ENCODE measurements around the gene FAM13A.
"Not testable (repeated sequence)": the region's sequence is repeated elsewhere in the genome, so short reads cannot be mapped to it uniquely, and the experiment has no call there.

FAM13A gene

DNA sequence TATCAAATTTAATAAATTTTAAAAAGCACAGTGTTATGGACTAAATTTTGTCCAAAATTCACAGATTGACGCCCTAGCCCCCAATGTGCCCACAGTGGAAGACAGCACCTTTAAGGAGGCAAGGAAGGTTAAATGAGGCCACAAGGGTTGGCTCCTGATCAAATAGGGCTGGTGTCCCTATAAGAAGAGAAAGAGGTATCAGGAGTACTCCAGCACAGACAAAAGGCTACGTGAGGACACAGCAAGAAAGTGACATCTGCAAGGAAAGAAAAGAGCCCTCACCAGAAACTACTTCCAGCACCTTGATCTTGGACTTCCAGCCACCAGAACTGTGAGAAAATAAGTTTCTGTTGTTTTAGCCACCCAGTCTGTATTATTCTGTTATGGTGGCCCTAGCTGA lies 48.8 kb downstream of the FAM13A start:
- H3K4me1 ChIP-seq (ENCODE audit: control insufficient read depth, insufficient read depth, low read length) = no peaks in the 10 kb centered on the region
- no peaks in the 10 kb centered on the region for H3K36me3 ChIP-seq (ENCODE audit: control insufficient read depth, insufficient read depth, low read length)
- H3K9ac ChIP-seq (ENCODE audit: low read length) = no peak overlapping the region
- H3K9me3 ChIP-seq (ENCODE audit: control insufficient read depth, low read length) = no peaks in the 10 kb centered on the region
- no peak overlapping the region for H3K4me3 ChIP-seq (ENCODE audit: low read length)
- H3K27me3 ChIP-seq (ENCODE audit: control insufficient read depth, insufficient read depth, low read length) = no peaks in the 10 kb centered on the region

DNA sequence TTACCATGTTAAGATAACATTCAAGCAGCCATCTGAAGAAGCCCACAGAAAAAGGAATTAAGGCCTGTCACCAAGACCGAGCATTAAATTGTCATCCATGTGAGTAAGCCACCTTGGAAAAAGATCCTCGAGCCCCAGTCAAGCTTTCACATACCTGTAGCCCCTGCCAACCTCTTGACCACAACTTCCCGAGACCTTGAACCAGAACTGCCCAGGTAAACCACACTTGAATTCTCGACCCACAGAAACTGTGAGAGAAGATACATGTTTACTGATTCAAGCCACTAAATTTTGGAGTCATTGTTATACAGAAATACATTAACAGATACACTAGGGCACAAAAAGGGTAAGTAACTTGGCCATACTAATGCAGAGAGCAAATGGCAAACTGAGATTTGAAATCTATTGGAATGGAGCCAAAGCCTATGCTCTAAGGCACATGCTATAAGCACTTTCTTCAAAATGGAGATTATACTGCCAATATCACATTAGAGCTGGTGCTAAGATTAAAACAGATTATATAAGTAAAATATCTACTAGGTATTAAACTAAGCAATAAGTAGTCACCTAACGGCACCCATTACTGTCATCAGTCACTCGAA lies 49.5 kb downstream of the FAM13A start:
- H3K4me3 ChIP-seq (ENCODE audit: low read length) = no peak overlapping the region
- no peak overlapping the region for H3K9ac ChIP-seq (ENCODE audit: low read length)
- H3K4me1 ChIP-seq (ENCODE audit: control insufficient read depth, insufficient read depth, low read length) = no peaks in the 10 kb centered on the region
- no peaks in the 10 kb centered on the region for H3K36me3 ChIP-seq (ENCODE audit: control insufficient read depth, insufficient read depth, low read length)
- no peaks in the 10 kb centered on the region for H3K27me3 ChIP-seq (ENCODE audit: control insufficient read depth, insufficient read depth, low read length)
- no peaks in the 10 kb centered on the region for H3K9me3 ChIP-seq (ENCODE audit: control insufficient read depth, low read length)

DNA sequence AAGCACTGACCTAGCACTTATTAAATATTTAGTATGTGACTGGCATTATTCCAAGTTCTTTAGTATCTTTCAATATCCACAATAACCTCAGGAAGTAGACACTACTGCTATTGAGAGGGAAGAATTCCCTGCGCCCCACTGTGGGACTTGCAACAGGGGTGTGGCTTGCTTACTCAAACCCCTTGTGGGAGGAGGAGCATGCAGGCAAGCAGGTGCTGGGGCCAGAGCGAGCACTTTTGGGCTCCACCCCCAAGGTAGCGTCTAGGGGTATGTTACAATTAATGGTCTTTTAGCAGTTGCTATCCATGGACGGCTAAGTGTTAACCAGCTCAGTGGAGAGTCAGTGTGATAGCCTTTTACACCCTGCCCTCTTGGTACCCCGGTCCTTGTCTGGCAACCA lies 50.7 kb downstream of the FAM13A start:
- Histone ChIP-seq H3K9ac (ENCODE audit: low read length) (no peak overlapping the region), H3K4me3 (ENCODE audit: low read length) (no peak overlapping the region), H3K4me1 (ENCODE audit: control insufficient read depth, insufficient read depth, low read length) (no peaks in the 10 kb centered on the region), H3K27me3 (ENCODE audit: control insufficient read depth, insufficient read depth, low read length) (no peaks in the 10 kb centered on the region), H3K36me3 (ENCODE audit: control insufficient read depth, insufficient read depth, low read length) (no peaks in the 10 kb centered on the region), H3K9me3 (ENCODE audit: control insufficient read depth, low read length) (no peaks in the 10 kb centered on the region)

DNA sequence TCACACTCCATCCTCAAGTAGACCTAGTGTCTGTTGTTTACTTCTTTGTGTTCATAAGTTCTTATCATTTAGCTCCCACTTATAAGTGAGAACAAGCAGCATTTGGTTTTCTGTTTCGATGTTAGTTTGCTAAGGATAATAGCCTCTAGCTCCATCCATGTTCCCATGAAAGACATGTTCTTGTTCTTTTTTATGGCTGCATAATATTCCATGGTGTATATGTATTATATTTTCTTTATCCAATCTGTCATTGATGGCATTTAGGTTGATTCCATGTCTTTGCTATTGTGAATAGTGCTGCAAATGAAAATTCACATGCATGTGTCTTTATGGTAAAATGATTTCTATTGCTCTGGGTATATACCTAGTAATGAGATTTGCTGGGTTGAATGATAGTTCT lies 51.9 kb downstream of the FAM13A start:
- H3K9ac ChIP-seq (ENCODE audit: low read length); H3K4me3 ChIP-seq (ENCODE audit: low read length); H3K9me3 ChIP-seq (ENCODE audit: control insufficient read depth, low read length); H3K27me3 ChIP-seq (ENCODE audit: control insufficient read depth, insufficient read depth, low read length); H3K36me3 ChIP-seq (ENCODE audit: control insufficient read depth, insufficient read depth, low read length); H3K4me1 ChIP-seq (ENCODE audit: control insufficient read depth, insufficient read depth, low read length): not testable (repeated sequence)

DNA sequence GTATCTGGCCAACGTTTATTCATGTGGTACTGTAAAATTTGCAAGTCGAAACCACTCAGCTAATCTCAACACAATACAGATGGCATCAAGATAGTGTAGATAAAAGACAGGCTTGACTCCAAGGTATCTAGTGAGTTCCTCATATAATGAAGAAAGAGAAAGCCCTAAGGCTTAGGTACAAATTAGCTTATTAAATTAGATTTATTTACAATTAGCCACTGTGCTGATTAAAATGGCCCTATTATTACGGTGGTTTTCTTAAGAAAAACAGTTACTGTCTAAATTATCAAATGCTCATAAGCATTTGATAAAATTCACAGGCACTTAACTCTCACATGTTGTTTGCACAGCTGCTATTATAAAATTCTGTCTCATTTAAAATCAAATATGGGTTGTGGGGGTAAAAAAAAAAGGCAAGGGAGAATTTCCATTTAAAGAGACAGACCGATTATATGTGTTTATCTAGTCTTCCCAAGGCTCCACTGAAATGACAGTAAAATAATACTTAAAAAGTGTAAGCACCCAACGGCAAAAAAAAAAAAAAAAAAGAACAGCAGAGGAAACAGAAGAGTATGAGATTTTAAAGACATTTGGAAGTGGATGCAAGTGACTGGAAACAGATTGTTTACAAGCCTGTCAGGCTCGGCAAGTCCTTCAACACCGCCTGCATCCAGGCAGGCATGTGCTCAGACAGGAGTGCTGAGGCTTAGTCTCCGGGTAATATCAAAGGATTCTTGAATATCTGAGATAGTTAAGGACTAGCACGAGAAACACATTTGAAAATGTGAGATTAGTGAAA lies 55.1 kb downstream of the FAM13A start:
- no peak overlapping the region for H3K9ac ChIP-seq (ENCODE audit: low read length)
- H3K4me3 ChIP-seq (ENCODE audit: low read length) = no peak overlapping the region
- H3K36me3 ChIP-seq (ENCODE audit: control insufficient read depth, insufficient read depth, low read length) = no peaks in the 10 kb centered on the region
- no peaks in the 10 kb centered on the region for H3K9me3 ChIP-seq (ENCODE audit: control insufficient read depth, low read length)
- no peaks in the 10 kb centered on the region for H3K27me3 ChIP-seq (ENCODE audit: control insufficient read depth, insufficient read depth, low read length)
- H3K4me1 ChIP-seq (ENCODE audit: control insufficient read depth, insufficient read depth, low read length) = peaks cover 4% of the 10 kb centered on the region

DNA sequence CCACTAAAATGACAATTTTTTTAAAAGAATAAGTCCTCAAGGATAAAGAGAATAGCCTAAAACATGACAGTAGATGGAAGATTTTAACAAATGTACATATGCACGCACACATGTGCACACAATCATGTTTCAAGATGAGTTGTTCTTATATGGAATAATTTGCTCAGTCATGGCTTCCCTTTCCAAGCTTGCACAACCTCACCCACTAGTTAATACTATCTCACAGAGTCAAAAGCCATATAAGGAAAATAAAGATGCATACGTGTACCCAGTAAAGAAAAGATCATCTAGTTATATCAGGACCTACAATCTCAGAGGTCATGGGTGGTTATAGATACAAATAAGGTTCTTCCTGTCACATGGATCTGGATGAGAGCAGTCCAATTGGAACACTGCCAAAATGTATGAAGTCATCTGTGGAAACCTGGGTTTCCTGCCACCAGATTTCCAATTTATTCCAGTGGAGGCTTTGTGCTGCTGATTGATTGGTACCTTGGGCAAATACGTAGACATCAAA lies 56.1 kb downstream of the FAM13A start:
- H3K4me1 ChIP-seq (ENCODE audit: control insufficient read depth, insufficient read depth, low read length) = peaks cover 4% of the 10 kb centered on the region
- no peaks in the 10 kb centered on the region for H3K9me3 ChIP-seq (ENCODE audit: control insufficient read depth, low read length)
- H3K27me3 ChIP-seq (ENCODE audit: control insufficient read depth, insufficient read depth, low read length) = no peaks in the 10 kb centered on the region
- no peaks in the 10 kb centered on the region for H3K36me3 ChIP-seq (ENCODE audit: control insufficient read depth, insufficient read depth, low read length)
- H3K9ac ChIP-seq (ENCODE audit: low read length) = no peak overlapping the region
- H3K4me3 ChIP-seq (ENCODE audit: low read length) = no peak overlapping the region

DNA sequence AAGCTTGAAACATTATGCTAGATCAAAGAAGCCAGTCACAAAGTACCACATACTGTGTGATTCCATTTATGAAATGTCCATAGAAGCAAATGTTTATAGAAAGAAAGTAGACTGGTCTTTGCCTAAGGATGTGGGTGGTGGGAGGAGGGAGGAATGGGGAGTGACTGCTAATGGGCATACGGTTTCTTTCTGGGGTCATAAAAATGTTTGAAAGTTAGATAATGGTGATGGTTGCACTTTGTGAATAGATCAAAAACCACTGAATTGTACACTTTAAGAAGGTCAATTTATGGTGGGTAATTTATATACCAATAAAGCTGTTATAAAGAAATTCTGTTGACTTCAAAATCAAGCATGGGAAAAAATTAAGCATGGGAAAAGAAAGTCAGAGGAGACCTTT lies 56.6 kb downstream of the FAM13A start:
- no peaks in the 10 kb centered on the region for H3K27me3 ChIP-seq (ENCODE audit: control insufficient read depth, insufficient read depth, low read length)
- peaks cover 4% of the 10 kb centered on the region for H3K4me1 ChIP-seq (ENCODE audit: control insufficient read depth, insufficient read depth, low read length)
- no peaks in the 10 kb centered on the region for H3K36me3 ChIP-seq (ENCODE audit: control insufficient read depth, insufficient read depth, low read length)
- H3K9ac ChIP-seq (ENCODE audit: low read length) = no peak overlapping the region
- no peaks in the 10 kb centered on the region for H3K9me3 ChIP-seq (ENCODE audit: control insufficient read depth, low read length)
- no peak overlapping the region for H3K4me3 ChIP-seq (ENCODE audit: low read length)

DNA sequence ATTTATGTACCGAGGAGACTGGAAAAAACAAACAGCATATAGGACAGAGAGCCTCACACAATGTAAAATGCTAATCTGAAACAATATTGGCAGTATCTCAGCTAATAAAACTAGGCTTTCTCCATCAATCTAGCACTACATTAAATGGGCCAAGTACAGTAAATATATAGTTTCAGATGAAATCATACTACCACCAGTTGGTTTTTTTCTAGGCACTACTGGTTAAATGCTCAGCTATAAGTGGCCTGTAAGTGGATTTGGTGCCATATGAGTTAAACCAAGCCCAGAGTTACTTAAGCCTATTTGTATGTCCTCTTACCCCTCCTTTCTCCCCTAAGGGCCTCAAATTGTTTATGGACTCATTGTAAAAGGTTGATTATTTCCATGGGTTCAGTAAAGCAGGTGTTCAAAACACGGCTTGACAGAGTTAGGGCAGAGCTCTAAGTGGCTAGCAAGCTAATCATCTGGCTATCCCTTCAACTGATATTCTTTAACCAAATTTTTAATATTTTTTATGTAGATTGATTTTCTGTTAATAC lies 57.5 kb downstream of the FAM13A start:
- Histone ChIP-seq H3K4me3 (ENCODE audit: low read length) (no peak overlapping the region), H3K27me3 (ENCODE audit: control insufficient read depth, insufficient read depth, low read length) (no peaks in the 10 kb centered on the region), H3K4me1 (ENCODE audit: control insufficient read depth, insufficient read depth, low read length) (peaks cover 4% of the 10 kb centered on the region), H3K36me3 (ENCODE audit: control insufficient read depth, insufficient read depth, low read length) (no peaks in the 10 kb centered on the region), H3K9ac (ENCODE audit: low read length) (no peak overlapping the region), H3K9me3 (ENCODE audit: control insufficient read depth, low read length) (no peaks in the 10 kb centered on the region)

DNA sequence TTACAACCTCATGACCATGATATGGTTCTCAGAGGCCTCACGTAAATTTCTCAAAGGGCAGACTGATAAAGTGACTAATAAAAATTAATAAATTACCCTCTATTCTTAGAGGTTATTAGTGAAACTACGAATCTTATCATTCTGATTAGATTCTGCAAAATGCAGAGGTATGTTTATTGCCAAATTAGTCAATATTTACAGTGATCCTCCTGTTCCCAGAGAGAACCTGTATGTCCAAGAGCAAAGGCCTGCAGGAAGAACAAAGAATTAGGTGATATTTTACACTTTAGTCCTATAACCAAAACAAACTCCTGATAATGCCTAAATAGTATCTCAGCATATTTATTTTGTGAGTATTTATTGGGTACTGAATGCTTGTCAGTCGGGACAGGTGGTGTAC lies 58.1 kb downstream of the FAM13A start:
- Histone ChIP-seq H3K9ac (ENCODE audit: low read length) (no peak overlapping the region), H3K9me3 (ENCODE audit: control insufficient read depth, low read length) (no peaks in the 10 kb centered on the region), H3K4me1 (ENCODE audit: control insufficient read depth, insufficient read depth, low read length) (peaks cover 4% of the 10 kb centered on the region), H3K36me3 (ENCODE audit: control insufficient read depth, insufficient read depth, low read length) (no peaks in the 10 kb centered on the region), H3K27me3 (ENCODE audit: control insufficient read depth, insufficient read depth, low read length) (no peaks in the 10 kb centered on the region), H3K4me3 (ENCODE audit: low read length) (no peak overlapping the region)

DNA sequence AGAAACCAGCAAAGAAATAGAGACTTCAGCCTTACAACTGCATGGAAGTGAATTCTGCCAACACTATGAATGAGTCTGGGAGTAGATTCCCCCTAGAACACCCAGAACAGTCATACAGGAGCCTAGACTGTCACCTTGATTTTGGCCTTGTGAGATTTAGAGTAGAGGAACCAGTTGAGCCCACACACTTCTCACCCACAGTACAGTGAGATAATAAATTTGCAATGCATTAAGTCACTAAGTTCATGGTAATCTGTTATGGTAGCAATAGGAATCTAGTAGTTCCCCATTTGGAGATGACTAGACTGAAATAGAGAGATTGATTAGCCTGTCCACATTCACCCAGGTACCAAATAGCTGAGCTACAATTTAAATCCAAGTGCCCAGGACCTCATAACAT lies 59.0 kb downstream of the FAM13A start:
- H3K9ac ChIP-seq (ENCODE audit: low read length) = no peak overlapping the region
- H3K36me3 ChIP-seq (ENCODE audit: control insufficient read depth, insufficient read depth, low read length) = no peaks in the 10 kb centered on the region
- peaks cover 4% of the 10 kb centered on the region for H3K4me1 ChIP-seq (ENCODE audit: control insufficient read depth, insufficient read depth, low read length)
- no peaks in the 10 kb centered on the region for H3K9me3 ChIP-seq (ENCODE audit: control insufficient read depth, low read length)
- no peaks in the 10 kb centered on the region for H3K27me3 ChIP-seq (ENCODE audit: control insufficient read depth, insufficient read depth, low read length)
- H3K4me3 ChIP-seq (ENCODE audit: low read length) = no peak overlapping the region

DNA sequence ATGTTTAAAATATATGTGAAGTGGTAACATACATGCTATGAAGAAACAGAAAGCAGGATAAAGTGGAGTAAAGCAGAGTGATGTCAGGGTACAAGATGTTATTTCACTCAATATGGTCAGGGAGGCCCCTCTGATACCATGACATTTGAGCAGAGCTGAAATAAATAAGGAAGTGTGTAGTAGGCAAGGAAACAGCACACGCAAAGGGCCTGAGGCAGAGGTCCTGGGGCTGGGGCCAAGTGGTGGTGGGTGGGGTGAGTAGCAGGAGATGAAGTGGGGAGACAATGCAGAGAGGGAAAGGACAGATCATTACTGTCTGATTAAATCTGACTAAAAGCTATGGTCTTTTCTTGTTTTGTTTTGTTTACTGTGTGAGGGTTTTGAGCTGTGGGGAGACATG lies 61.1 kb downstream of the FAM13A start:
- Histone ChIP-seq H3K36me3 (ENCODE audit: control insufficient read depth, insufficient read depth, low read length) (no peaks in the 10 kb centered on the region), H3K4me3 (ENCODE audit: low read length) (no peak overlapping the region), H3K4me1 (ENCODE audit: control insufficient read depth, insufficient read depth, low read length) (peaks cover 4% of the 10 kb centered on the region), H3K9me3 (ENCODE audit: control insufficient read depth, low read length) (no peaks in the 10 kb centered on the region), H3K9ac (ENCODE audit: low read length) (no peak overlapping the region), H3K27me3 (ENCODE audit: control insufficient read depth, insufficient read depth, low read length) (no peaks in the 10 kb centered on the region)

DNA sequence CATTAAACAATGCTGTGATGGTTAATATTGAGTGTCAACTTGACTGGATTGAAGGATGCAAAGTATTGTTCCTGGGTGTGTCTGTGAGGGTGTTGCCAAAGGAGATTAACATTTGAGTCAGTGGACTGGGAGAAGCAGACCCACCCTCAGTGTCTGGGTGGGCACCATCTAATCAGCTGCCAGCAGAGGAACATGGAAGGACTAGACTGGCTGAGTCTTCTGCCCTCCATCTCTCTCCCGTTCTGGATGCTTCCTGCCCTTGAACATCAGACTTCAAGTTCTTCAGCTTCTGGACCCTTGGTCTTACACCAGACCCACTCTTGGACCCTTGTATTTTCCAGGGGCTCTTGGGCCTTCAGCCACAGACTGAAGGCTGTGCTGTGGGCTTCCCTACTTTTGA lies 61.7 kb downstream of the FAM13A start:
- not testable (repeated sequence) for H3K4me3 ChIP-seq (ENCODE audit: low read length); H3K4me1 ChIP-seq (ENCODE audit: control insufficient read depth, insufficient read depth, low read length); H3K36me3 ChIP-seq (ENCODE audit: control insufficient read depth, insufficient read depth, low read length); H3K9me3 ChIP-seq (ENCODE audit: control insufficient read depth, low read length); H3K9ac ChIP-seq (ENCODE audit: low read length); H3K27me3 ChIP-seq (ENCODE audit: control insufficient read depth, insufficient read depth, low read length)

Data from mucosa of stomach (tissue), 1 donor.